Calu3 (cell line): ENCODE measurements around the gene TNP1. TPM values are rescaled to one million over a fixed set of nuclear protein-coding genes. Genes with fewer than 3 reads are reported as not detected.

Experiments
- BruUV-seq: library from RNA; stranded (reverse); fragments of 400-500 nt; replicated peaks from 2 replicates; lab custom pipeline; 2021; lab: Mats Ljungman, UMichigan
- CTCF ChIA-PET: fragments of 300-600 bp; sonication (Branson Sonifier 250); formaldehyde crosslinking; loops from one replicate; lab custom pipeline; 2022; ENCODE audit warnings: antibody characterized with exemption; lab: Charles Lee
- DNase-seq: peaks from one replicate; pipeline ENCODE4 v3.0.0; 2022
- H3K27ac Mint-ChIP-seq: one replicate; pipeline ENCODE4 v1.8.0; 2022; ENCODE audit warnings: mixed read lengths; ENCODE audit not compliant: unreplicated experiment
- H3K27me3 Mint-ChIP-seq: one replicate; pipeline ENCODE4 v1.8.0; 2022; ENCODE audit warnings: mixed read lengths; ENCODE audit not compliant: unreplicated experiment
- H3K36me3 Mint-ChIP-seq: one replicate; pipeline ENCODE4 v1.8.0; 2022; ENCODE audit warnings: mild to moderate bottlenecking, moderate library complexity, mixed read lengths; ENCODE audit not compliant: insufficient read depth, unreplicated experiment
- H3K4me1 Mint-ChIP-seq: one replicate; pipeline ENCODE4 v1.8.0; 2022; ENCODE audit warnings: mild to moderate bottlenecking, low read depth, mixed read lengths; ENCODE audit not compliant: unreplicated experiment
- H3K4me3 Mint-ChIP-seq: one replicate; pipeline ENCODE4 v1.8.0; 2022; ENCODE audit warnings: mild to moderate bottlenecking, low read depth, moderate library complexity, mixed read lengths; ENCODE audit not compliant: unreplicated experiment
- H3K9me3 Mint-ChIP-seq: one replicate; pipeline ENCODE4 v1.8.0; 2022; ENCODE audit warnings: low read depth, mixed read lengths; ENCODE audit not compliant: unreplicated experiment
- intact Hi-C: fragments of 100-400 bp; cut with micrococcal nuclease; formaldehyde crosslinking; loops from one replicate; pipeline ENCODE4 v1.10.0; 2022; ENCODE audit not compliant: unreplicated experiment
- total RNA-seq: library from RNA; stranded (reverse); gene quantifications from 2 replicates; pipeline ENCODE4 v1.2.3, GENCODE V29; 2022
- TF ChIP-seq, protein P1 (sequence below): fragments of 200-600 bp; IDR thresholded peaks from one replicate; pipeline ENCODE4 v1.8.0; 2022; ENCODE audit warnings: antibody characterized with exemption; ENCODE audit not compliant: unreplicated experiment

Gene TNP1
- total RNA-seq, 1 experiment from 2014 or later = not detected

DNA sequence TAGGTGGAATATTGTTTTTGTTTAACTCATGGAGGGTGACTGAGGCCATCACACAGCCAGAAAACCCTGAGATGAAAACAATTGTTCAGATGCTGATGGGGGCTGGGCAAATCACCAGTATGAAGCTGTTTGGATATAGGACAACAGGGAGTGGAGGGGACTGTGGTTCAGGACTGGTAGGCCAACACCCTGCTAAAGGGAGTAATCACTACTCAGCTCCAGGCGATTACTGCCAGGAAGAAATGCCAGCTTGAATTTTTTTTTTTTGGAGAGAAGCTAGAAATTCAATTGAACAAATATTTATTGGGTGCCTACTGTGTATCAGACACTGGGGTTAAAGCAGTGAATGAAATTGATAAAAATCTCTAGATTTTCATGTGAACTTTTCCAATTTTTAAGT lies 37.4 kb downstream of the TNP1 start:
- H3K4me1 Mint-ChIP-seq = no peaks in the 10 kb centered on the region
- TF ChIP-seq, protein P1, sequence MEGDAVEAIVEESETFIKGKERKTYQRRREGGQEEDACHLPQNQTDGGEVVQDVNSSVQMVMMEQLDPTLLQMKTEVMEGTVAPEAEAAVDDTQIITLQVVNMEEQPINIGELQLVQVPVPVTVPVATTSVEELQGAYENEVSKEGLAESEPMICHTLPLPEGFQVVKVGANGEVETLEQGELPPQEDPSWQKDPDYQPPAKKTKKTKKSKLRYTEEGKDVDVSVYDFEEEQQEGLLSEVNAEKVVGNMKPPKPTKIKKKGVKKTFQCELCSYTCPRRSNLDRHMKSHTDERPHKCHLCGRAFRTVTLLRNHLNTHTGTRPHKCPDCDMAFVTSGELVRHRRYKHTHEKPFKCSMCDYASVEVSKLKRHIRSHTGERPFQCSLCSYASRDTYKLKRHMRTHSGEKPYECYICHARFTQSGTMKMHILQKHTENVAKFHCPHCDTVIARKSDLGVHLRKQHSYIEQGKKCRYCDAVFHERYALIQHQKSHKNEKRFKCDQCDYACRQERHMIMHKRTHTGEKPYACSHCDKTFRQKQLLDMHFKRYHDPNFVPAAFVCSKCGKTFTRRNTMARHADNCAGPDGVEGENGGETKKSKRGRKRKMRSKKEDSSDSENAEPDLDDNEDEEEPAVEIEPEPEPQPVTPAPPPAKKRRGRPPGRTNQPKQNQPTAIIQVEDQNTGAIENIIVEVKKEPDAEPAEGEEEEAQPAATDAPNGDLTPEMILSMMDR = no peak
- CTCF ChIA-PET = no interaction called here
- intact Hi-C loops = no loop called here
- H3K9me3 Mint-ChIP-seq = peaks cover 9% of the 10 kb centered on the region
- H3K36me3 Mint-ChIP-seq = no peaks in the 10 kb centered on the region
- no peak overlapping the region for H3K4me3 Mint-ChIP-seq
- no peak overlapping the region for H3K27ac Mint-ChIP-seq
- BruUV-seq = no TSS peak
- peaks cover 40% of the 10 kb centered on the region for H3K27me3 Mint-ChIP-seq
- DNase-seq = no peak

DNA sequence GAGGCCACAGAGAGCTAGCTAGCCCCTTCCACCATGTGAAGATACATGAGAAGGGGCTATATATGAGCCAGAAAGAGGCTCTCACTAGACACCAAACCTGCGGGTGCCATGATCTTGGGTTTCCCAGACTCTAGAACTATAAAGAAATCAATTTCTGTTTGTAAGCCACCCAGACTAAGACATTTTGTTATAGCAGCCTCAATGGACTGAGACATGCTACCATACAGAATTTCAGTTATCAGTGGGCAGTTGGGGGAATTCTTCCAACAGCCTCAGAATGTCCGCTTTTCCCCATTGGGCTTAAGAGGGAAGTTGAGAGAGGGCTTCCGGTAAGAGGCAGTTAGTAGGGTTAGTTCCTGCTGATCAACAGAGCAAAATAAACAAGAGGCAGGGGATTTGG lies 39.2 kb downstream of the TNP1 start:
- no peak for DNase-seq
- Mint-ChIP-seq H3K9me3 (peaks cover 5% of the 10 kb centered on the region), H3K4me3 (no peak overlapping the region), H3K27ac (no peak overlapping the region), H3K27me3 (peaks cover 41% of the 10 kb centered on the region), H3K36me3 (no peaks in the 10 kb centered on the region), H3K4me1 (no peaks in the 10 kb centered on the region)
- intact Hi-C loops = no loop called here
- CTCF ChIA-PET = no interaction called here
- TF ChIP-seq, protein P1 = no peak
- no TSS peak for BruUV-seq

DNA sequence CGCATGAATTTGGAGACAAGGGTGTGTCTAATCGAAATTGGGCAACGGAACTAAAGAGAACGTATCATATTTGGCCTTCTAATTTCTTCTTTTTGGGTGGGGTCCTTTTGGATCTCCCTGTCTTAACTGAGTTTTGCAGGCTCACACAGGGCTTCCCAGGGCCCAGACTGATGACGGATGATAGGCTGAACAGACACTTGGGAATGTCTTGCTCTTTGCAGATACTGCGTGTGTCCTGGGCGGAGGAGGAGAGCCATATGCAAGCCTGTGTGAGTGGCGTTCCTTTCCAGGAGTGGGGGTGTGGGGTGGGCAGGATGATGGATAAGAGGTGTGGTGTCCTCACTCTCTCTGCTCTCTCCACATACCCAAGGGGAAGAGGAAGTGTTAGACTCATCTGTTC lies 40.1 kb downstream of the TNP1 start:
- no peak overlapping the region for H3K4me3 Mint-ChIP-seq
- no TSS peak for BruUV-seq
- H3K4me1 Mint-ChIP-seq = no peaks in the 10 kb centered on the region
- no peaks in the 10 kb centered on the region for H3K36me3 Mint-ChIP-seq
- H3K9me3 Mint-ChIP-seq = peaks cover 2% of the 10 kb centered on the region
- no peak overlapping the region for H3K27ac Mint-ChIP-seq
- CTCF ChIA-PET = no interaction called here
- DNase-seq = no peak
- TF ChIP-seq, protein P1 = no peak
- intact Hi-C loops = no loop called here
- H3K27me3 Mint-ChIP-seq = peaks cover 47% of the 10 kb centered on the region

DNA sequence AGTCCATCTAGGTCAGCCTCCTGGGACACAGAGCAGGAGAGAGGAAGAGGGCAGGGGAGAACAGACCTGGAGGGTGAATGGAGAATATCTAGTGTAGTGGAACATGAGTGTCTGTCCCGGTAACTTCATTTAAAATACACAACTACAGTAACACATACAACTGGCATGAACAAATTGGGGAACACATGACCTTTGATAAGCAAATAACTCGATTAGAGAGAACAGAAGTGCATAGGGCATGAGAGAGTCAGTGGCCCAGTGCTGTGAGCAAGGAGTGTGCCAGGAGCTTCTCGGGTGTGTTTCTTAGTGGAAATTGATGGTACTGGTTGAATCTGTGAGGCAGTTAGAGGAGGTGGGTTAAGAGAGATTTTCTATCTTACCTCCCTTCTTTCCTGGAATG lies 40.8 kb downstream of the TNP1 start:
- no peak overlapping the region for H3K27ac Mint-ChIP-seq
- DNase-seq = no peak
- H3K4me1 Mint-ChIP-seq = no peaks in the 10 kb centered on the region
- intact Hi-C loops = no loop called here
- TF ChIP-seq, protein P1 = no peak
- no peaks in the 10 kb centered on the region for H3K36me3 Mint-ChIP-seq
- no TSS peak for BruUV-seq
- H3K9me3 Mint-ChIP-seq = peaks cover 2% of the 10 kb centered on the region
- peaks cover 47% of the 10 kb centered on the region for H3K27me3 Mint-ChIP-seq
- no peak overlapping the region for H3K4me3 Mint-ChIP-seq
- CTCF ChIA-PET = no interaction called here
